NT2/D1 (cell line): ENCODE data around the gene SCYL1.
A peak's percentile ranks its signal among the peaks of the same experiment; 100 is the strongest.
"Not testable (repeated sequence)": the region's sequence is repeated elsewhere in the genome, so short reads cannot be mapped to it uniquely, and the experiment has no call there.

Experiments used
- DNase-seq: peaks from one replicate; pipeline ENCODE4 v3.0.0-alpha.2; 2011; ENCODE audit warnings: low read depth, low spot score
- H3K27me3 ChIP-seq: 2 replicates; pipeline ENCODE4 v1.6.0; 2011; ENCODE audit warnings: mild to moderate bottlenecking; ENCODE audit not compliant: insufficient read length, insufficient read depth
- H3K36me3 ChIP-seq: 2 replicates; pipeline ENCODE4 v1.6.1; 2011; ENCODE audit warnings: mild to moderate bottlenecking, low read length, mixed read lengths; ENCODE audit not compliant: insufficient read depth, insufficient read length
- H3K4me1 ChIP-seq: 2 replicates; pipeline ENCODE4 v1.5.1; 2011; ENCODE audit not compliant: insufficient read depth, insufficient read length
- H3K4me3 ChIP-seq: 2 replicates; pipeline ENCODE4 v1.5.1; 2011; ENCODE audit warnings: low read depth; ENCODE audit not compliant: insufficient read length
- H3K9ac ChIP-seq: 2 replicates; pipeline ENCODE4 v1.6.0; 2011; ENCODE audit warnings: low read depth; ENCODE audit not compliant: insufficient read length
- H3K9me3 ChIP-seq: 2 replicates; pipeline ENCODE4 v1.5.1; 2011; ENCODE audit warnings: mild to moderate bottlenecking, low read length; ENCODE audit not compliant: insufficient read depth
- SUZ12 ChIP-seq: IDR thresholded peaks from 2 replicates; pipeline ENCODE4 v1.6.1; 2011; ENCODE audit not compliant: insufficient read length, insufficient read depth; ENCODE audit errors: extremely low read depth
- YY1 ChIP-seq: IDR thresholded peaks from 2 replicates; pipeline ENCODE4 v1.6.1; 2011; ENCODE audit not compliant: insufficient read length, insufficient read depth
- ZNF274 ChIP-seq: IDR thresholded peaks from 2 replicates; pipeline ENCODE4 v1.6.1; 2011; ENCODE audit warnings: mild to moderate bottlenecking, low read depth, low read length

Gene SCYL1

DNA sequence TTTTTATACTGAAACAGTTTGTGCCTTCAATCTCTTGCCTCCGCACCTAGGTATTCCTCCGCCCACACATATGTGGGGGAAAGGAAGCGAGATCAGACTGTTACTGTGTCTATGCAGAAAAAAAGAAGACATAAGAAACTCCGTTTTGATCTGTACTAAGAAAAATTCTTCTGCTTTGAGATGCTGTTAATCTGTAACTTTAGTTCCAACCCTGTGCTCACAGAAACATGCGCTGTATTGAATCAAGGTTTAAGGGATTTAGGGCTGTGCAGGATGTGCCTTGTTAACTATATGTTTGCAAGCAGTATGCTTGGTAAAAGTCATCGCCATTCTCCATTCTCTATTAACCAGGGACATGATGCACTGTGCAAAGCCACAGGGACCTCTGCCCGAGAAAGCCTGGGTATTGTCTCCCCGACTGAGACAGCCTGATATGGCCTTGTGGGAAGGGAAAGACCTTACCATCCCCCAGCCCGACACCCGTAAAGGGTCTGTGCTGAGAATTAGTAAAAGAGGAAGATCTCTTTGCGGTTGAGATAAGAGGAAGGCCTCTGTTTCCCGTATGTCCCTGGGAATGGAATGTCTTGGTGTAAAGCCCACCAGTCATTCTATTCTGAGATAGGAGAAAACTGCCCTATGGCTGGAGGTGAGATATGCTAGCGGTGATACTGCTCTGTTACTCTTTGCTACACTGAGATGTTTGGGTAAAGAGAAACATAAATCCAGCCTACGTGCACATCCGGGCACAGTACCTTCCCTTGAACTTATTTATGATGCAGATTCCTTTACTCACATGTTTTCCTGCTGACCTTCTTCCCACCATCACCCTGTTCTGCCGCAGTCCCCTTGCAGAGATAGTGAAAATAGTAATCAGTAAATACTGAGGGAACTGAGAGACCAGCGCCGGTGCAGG is 1.9 kb upstream of the SCYL1 start:
- DNase-seq, H3K9ac ChIP-seq, H3K4me3 ChIP-seq, H3K27me3 ChIP-seq, H3K9me3 ChIP-seq: not testable (repeated sequence)
- H3K36me3 ChIP-seq = peaks cover 24% of the 10 kb centered on the region
- peaks cover 20% of the 10 kb centered on the region for H3K4me1 ChIP-seq

DNA sequence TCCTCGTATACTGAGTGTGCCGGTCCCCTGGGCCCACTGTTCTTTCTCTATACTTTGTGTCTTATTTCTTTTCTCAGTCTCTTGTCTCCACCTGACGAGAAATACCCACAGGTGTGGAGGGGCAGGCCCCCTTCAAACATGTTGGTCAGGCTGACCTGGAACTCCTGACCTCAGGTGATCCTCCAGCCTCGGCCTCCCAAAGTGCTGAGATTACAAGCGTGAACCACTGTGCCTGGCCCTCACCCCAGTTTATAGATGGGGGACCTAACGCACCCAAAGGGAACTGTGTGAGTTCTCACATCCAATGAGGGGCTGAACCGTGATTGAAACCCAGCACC is 1.3 kb upstream of the SCYL1 start:
- not testable (repeated sequence) for H3K9me3 ChIP-seq, DNase-seq, H3K27me3 ChIP-seq, H3K4me3 ChIP-seq, H3K9ac ChIP-seq
- peaks cover 24% of the 10 kb centered on the region for H3K36me3 ChIP-seq
- peaks cover 20% of the 10 kb centered on the region for H3K4me1 ChIP-seq
- TF ChIP-seq ZNF274 = peak; percentile 40

DNA sequence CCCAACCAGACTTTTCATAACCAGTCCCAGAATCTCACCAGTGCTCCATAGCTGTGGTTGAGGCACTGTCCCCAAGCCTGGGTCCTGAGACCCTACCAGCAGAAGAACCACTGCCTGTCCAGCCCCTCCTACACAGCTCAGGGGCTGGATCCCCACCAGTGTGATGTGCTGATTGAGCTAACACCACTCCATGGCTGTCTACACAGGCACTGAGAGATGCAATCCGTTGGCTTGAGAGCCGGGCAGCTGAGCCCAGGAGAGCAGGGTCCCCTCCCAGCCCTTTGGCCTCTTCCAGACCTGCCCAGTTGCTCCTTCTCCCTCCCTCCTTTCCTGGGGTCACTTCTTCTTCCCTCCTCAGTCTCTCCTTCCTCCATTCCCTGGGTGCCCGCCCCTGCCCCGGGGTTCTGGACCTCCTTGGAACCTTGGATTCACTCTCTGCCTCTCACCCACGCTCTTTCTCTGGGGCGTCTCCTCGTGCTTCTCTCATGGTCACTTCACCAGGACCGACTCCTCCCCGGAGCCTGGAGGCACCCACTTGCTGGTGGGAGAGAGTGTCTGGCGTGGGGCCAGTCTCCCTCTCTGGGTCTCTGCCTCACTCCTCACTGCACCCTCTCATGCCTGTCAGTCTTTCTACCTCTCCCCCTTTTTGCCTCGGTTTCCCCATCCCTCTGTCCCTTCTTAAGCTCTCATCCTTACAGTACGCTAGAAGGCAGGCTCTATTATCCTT is 706 bp upstream of the SCYL1 start:
- Histone ChIP-seq H3K4me1 (peaks cover 20% of the 10 kb centered on the region), H3K4me3 (peak overlapping the region; percentile 10), H3K36me3 (peaks cover 30% of the 10 kb centered on the region), H3K9ac (peak overlapping the region; percentile 37), H3K9me3 (no peaks in the 10 kb centered on the region), H3K27me3 (peaks cover 4% of the 10 kb centered on the region)
- DNase-seq = no peak
- TF ChIP-seq SUZ12 (no peak), ZNF274 (no peak), YY1 (no peak)

DNA sequence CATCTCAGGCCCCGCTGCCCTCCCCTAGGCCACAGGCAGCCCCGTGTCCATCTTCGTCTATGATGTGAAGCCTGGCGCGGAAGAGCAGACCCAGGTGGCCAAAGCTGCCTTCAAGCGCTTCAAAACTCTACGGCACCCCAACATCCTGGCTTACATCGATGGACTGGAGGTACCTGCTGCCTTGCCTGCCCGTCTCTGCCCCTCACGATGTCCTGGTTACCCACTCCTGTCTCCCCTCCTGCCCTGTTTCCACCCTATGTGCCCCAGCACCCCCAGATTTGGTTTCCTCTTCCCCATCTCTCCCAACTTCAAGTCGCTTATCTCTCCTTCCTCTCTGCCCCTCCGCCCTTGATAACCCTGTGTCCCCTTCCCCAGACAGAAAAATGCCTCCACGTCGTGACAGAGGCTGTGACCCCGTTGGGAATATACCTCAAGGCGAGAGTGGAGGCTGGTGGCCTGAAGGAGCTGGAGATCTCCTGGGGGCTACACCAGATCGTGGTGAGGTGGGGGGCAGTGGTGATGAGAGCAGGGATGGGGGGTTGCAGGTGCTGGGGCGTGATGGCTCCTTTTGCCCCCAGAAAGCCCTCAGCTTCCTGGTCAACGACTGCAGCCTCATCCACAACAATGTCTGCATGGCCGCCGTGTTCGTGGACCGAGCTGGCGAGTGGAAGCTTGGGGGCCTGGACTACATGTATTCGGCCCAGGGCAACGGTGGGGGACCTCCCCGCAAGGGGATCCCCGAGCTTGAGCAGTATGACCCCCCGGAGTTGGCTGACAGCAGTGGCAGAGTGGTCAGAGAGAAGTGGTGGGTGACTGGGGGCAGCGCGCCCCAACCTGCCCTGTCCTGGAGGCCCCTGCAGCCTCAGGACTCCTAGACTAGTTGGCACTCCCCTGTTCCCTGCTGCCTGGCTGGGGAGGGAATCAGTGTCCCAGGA is 930 bp downstream of the SCYL1 start:
- H3K9me3 ChIP-seq = no peaks in the 10 kb centered on the region
- peaks cover 4% of the 10 kb centered on the region for H3K27me3 ChIP-seq
- H3K36me3 ChIP-seq = peaks cover 46% of the 10 kb centered on the region
- DNase-seq = no peak
- H3K4me3 ChIP-seq = peak overlapping the region; percentile 89
- H3K9ac ChIP-seq = peak overlapping the region; percentile 96
- H3K4me1 ChIP-seq = peaks cover 20% of the 10 kb centered on the region
- no peak for TF ChIP-seq ZNF274
- no peak for TF ChIP-seq SUZ12
- TF ChIP-seq YY1 = no peak

DNA sequence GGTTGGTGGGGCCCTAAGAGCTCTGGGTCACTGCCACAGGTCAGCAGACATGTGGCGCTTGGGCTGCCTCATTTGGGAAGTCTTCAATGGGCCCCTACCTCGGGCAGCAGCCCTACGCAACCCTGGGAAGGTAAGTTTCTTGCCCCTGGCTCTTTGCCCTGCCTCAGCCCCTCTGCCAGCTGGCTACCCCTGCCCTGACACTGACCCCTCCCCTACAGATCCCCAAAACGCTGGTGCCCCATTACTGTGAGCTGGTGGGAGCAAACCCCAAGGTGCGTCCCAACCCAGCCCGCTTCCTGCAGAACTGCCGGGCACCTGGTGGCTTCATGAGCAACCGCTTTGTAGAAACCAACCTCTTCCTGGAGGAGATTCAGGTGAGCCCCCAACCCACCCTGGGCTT is 1.9 kb downstream of the SCYL1 start:
- Histone ChIP-seq H3K4me3 (no peak overlapping the region), H3K36me3 (peaks cover 56% of the 10 kb centered on the region), H3K4me1 (peaks cover 20% of the 10 kb centered on the region)

DNA sequence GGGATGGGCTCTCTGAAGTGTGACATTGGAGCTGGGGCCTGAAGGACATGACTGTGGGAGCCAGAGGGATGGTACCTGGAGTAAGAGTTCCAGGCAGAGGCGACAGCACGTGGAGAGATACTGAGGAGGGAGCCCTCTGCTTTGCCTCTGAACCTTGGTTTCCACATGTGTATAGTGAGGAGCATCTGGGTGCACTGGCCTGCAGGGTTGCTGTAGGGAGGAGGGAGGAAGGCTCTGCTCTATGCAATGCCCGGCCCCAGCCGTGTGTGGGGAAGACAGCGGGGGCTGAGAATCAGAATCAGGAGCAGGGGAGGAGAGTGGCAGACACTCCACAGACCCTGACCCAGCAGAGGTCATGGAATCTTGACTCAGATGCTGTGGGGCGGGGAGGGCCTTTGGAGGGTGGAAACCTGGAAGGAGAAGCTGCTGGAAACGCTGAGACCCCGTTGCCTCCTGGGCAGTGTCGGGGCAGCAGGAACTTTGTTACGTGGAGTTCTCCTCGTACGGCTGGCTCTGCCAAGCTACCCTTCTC is 4.0 kb downstream of the SCYL1 start:
- TF ChIP-seq ZNF274 (no peak), YY1 (no peak), SUZ12 (no peak)
- DNase-seq = no peak
- Histone ChIP-seq H3K9me3 (no peaks in the 10 kb centered on the region), H3K36me3 (peaks cover 75% of the 10 kb centered on the region), H3K9ac (peak overlapping the region; percentile 51), H3K4me1 (peaks cover 18% of the 10 kb centered on the region), H3K4me3 (no peak overlapping the region), H3K27me3 (peaks cover 2% of the 10 kb centered on the region)

More for the DNA sequence above, 1.9 kb downstream of the SCYL1 start:
- Histone ChIP-seq H3K9ac (no peak overlapping the region), H3K9me3 (no peaks in the 10 kb centered on the region), H3K27me3 (peaks cover 4% of the 10 kb centered on the region)
- TF ChIP-seq YY1 (no peak), ZNF274 (no peak), SUZ12 (no peak)
- DNase-seq = no peak
